CD4-positive, alpha-beta T cell treated with Interleukin-6 at 100 ng/mL for 8 hours (primary cell): ENCODE measurements around the gene GRB7.
A peak's percentile ranks its signal among the peaks of the same experiment; 100 is the strongest.

ENCODE experiments used
- DNase-seq: peaks from one replicate; pipeline ENCODE4 v3.0.0-alpha.2; 2020; ENCODE audit warnings: mixed read lengths, low spot score

GRB7 gene

DNA sequence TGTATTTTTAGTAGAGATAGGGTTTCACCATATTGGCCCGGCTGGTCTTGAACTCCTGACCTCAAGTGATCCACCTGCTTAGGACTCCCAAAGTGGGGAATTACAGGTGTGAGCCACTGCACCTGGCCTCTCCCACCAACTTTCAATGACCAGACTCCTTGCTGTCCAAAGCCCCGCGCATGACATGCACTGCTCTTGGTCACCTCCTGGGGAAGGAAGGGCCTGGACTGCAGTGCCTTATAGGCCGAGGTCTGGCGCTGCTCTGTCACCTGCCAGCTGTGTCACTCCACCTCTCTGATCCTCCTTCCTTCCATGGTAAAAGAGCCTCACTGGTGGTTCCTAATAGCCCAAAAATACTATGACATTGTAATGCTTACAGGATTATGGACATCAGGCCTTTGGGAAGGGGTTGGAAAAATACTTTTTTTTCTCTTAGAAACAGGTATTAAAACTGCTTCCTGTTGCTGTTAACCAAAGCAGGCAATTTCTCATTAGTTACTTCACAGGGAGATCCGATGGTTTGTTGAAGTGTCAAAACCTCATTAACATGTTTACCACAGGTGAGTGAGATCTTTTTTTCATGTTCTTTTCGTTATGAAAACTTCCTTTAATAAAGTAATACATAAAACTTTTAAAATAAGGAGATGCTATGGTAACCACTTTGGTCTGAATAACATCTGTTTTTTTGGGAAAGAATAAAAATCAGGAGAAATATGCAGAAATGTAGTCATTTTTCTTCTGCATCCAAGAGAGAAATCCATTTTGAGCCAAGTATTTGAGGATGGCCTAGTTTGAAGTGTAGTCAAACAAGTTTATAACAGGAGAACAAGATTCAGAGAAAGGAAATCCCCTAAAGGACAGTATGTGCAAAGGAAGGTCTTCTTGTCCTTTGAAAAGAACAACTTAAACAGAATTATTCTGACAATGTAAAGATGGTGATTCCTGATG is 35.5 kb downstream of the GRB7 start:
- DNase-seq, result peak; percentile 36

DNA sequence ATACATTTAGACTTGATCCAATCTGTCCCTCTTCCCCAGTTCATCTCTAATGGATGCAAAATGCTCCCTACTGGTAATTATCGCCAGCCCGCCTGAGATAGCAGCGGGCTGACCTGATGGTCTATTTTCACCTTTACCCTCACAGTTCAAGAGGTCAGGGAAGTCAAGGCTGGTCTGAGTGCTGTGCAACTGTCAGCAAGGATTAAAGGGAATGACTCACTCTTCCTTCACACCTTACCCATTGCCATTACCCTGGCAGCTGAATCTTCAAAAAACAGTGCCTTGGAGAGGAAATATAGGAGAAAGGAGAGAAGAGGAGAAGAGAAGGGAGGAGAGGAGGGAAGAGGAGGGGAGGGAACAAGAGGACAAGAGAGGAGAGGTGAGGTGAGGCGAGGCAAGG is 36.3 kb downstream of the GRB7 start:
- DNase-seq, result no peak

DNA sequence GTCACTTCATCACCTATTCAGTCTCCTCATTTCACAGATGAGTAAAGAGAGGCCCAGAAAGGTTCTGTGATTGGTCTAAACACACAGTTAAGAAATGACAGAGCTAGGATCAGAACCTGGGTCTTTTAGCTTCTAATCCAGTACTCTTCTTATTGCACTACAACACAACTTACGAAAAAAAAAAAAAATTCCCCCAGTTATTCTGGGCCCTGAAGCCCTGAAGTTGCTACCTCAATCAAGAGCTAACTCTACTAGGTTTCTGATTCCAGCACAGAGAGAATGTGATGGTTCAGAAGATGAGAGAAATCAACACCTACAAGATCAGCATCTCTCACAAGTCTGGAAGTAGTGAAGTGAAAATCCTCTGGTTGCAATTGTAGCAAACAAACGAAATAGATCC is 37.3 kb downstream of the GRB7 start:
- DNase-seq, result no peak

DNA sequence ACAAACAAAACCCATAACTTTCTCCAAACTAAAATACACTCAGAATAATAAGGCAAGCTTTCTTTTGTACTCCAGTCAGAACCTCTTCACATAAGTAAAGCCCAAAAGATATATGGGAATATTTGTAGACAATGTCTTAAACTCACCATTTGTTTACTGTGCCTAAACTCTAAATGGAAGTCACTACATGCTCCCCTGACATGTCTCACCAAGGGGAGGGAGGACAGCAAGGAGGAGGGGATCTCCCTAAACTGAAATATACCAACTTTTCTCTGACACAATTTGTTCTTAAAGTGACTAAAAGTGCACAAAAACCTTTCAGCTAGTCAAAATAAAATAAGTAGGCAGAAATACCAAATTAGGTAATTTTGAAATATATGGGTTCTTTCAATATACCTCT is 38.5 kb downstream of the GRB7 start:
- peak; percentile 41 for DNase-seq

DNA sequence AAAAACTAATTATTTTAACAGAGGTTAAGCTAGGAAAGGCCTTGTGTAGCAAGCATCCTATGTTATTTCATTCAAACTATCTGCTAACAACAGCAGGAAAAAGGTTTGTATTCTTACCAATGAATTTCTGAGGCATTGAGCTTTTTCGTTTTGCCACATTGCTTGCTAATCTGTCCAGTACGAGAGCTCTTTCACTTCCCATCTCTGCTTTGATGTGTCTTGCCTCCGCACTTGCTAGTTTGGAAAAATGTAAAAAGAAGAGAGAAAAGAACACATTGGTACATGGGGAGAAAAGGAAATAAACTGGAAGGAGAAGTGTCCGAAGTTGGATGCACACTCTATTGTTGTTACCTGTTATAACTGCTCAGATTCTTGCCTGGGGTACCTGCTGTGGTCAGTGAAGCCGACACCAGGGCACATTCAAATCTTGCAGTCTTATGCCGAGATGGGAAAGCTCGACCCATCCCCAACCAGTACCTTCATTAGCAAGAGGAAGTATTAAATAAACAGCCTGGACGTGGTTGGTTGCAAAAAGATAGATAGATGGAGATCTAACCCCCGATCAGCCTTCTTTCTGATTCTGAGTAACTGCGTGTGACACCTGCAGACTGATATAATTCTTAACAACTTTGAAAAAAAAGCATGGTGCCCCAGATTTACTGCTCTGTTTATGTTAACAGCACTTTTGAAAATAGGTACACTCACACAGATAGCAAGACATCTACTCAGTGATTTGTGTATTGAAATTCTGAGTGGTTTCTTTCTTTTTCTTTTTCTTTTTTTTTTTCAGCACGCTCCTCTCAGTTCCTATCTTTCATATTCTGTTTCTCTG is 40.0 kb downstream of the GRB7 start:
- peak; percentile 56 for DNase-seq

DNA sequence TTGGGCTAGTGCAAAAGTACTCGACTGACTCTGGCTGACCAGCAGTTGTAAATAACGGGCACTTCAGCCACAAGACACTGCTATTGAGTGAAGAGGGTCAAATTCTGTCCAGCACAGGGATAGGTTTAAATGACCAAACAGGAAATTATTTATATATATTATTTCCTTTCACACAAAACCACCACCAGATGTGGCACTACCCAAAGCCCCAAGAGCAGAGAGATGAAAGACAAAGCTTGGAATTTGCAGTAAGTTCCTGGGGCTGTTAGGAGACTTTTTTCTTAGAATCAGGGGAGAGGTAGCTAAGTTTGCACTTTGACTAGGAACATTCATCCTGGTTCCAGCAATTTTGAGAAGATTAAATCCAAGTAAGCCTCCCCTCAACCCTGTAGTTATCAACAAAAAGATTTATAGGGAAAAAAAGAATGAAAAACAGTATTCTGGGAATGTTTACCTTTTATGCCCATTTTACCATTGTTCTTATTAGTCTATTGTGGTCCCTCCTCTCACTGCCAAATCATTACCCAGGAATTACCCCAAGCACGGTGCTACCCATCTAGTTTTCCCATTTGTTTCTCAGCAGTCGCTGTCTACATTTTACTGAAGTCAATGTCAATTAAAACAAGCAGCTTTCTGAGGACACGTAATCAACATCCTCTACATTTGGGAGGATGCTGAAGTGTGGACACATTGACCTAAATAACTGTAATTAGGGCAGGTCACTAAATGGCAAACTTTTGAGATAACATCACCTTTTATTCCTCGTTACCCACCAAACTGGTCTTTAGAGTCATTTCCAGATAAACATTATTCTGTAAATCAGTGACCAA is 43.5 kb downstream of the GRB7 start:
- DNase-seq, result no peak

DNA sequence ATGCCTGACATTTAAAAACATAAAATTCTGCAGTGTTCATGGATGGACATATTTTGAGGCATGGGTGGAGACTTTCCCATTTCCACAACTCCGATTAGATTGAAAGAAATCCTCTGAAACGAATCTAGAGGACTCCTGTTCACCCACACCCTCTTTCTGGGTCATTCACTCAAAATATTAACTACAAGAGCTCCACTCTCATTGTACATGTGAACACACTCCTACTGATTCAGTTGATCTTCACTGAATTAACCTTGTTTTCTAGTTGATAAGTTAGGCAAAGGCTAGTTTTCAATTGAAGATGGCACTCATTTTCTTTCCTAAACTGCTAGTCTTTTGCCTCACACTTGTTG is 44.1 kb downstream of the GRB7 start:
- no peak for DNase-seq

DNA sequence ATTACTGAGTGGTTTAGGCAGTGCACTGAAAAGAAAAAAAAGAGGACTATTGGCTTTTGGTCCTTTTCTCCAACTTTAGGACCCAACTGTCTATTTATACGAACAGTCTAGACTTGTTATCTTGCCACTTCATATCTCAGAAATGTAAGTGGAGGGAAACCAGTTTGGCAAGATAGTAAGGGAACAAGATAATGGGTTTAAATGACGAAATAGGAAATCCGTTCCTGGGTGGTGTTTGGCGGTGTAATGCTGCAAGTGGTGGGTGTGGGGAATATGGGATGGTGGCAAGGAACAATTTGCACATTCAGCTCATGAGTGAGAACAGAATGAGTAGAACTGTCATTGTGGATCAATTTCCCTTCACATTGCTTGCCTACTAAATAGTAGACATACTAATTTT is 44.7 kb downstream of the GRB7 start:
- DNase-seq, result no peak

DNA sequence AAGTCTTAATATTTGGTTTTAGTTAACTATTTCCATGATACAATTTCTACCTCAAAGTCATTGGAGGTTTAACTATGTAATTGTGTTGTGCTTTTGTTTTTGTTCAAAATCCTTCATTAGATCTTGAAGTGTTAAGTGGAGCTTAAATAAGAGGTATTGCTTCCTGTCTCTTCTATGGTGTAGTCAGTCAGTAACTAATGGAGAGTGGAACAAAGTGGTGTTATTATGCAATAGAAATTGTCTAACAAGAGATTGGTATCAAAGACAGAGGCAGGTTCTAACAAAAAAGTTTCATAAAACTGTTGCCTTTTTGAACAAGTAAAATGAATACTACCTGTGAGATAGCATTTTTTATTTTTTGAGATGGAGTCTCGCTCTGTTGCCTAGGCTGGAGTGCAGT is 45.2 kb downstream of the GRB7 start:
- DNase-seq, result no peak

DNA sequence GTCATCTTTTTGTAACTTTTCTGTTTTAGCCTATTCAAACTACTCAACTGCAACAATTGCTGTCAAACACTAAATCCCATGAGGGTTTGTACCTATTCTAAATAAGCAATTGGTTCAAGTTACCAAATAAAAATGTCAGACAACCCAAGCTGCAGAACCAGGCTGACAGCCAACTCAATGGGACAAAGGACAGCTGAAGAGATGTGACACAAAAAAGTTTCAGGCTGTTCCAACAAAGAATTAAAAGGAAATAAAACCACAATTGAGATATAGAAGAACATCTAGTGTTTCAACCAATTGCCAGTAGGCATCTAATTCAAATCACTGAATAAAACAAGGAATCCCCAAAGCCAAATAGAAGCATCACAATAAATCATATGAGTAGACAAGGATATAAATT is 49.3 kb downstream of the GRB7 start:
- no peak for DNase-seq

DNA sequence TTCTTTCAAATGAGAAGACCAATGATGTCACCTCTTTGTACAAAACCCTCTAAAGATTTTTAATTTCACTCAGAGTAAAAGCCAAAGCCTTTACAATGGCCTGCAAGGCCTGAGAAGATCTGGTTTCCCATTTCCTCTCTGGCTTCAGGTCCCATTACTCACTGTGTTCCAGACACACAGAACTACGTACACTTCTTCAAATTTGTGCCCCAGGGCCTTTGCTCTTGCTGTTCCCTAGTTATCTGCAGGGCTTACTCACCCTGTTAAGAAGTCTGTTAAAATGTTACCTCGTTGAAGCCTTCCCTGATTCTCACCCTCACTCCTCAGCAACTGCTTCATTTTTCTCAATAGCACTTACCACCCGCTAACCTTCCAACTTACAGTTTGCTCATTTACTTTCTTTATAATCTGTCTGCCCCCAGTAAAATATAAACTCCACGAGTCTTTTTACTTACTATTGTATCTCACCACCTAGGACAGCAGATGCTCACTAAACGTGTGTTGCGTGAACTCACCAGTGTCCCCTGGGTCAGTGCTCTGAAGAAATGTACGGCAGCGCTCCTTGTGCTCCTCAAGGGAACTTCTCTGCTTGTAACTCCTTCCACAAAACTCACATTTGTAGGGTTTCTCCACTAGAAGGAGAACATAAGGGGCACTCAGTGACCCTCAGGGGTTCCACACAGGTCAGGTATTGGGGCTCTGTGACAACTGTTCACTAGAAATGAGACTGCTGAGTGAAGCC is 50.2 kb downstream of the GRB7 start:
- no peak for DNase-seq

DNA sequence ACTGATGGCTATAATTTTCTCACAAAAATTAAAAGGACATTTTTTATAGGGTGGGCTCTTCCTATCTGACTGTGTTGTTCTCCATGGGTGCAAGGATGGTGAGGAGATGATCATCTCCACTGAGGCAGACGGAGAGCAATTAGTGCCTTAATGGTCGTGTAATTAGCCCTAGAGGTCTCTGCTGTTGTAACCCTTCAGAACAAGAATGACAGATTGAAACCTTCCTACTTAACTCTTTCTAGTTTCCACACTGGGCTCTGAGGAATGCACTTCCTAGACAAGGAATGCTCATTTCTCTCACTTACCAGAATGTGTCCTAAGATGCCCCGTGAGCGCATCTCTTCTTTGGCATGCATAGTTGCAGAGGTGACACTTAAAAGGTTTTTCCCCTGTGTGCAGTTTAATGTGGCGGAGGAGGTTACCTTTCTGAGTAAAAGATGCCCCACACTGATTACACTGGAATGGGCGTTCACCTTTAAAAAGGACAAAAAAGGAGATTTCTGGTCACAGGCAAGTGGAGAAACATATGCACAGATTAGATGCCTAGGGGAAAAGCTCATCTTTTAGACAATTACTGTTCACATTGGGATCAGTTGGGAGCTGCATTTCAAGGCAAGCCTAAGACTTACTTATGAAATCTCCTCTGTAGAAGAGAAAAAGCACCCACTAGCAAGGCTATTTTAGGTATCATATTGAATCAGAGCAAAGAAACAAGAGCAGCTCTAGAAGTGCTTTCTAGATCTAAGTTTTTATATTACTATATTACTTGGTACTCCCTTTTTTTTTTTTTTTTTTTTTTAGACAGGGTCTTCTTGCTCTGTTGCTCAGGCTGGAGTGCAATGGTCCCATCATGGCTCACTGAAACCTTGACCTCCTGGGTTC is 53.6 kb downstream of the GRB7 start:
- DNase-seq, result peak; percentile 60

DNA sequence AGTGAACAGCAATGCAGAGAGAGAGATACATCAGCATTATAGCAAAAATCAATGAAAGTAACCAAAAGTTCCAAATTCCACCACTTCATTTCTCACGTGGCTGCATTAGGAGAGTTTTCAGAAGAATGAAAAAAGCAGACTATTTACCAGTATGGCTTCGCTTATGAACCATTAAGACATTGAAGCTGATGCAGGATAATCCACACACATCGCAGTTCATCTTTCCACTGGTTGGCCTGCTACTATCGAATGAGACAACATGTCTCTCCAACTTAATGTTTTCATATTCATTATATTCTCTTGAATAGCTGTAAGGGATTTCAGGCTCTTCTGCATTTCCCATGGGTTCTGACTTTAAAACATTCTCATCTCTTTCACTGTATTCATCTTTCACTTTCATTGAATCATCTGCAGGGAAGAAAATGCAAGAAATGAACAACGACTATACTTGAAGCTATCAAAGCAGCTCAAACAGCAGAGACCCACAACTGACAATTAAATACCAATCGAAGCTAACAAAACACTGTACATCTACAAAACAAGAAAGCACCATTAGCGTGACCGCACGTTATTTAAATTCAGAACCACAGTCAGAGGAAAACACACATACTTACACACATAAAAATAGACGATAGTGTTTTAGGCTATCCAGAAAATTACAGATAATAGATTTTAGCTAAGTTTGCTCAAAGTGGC is 54.9 kb downstream of the GRB7 start:
- no peak for DNase-seq

DNA sequence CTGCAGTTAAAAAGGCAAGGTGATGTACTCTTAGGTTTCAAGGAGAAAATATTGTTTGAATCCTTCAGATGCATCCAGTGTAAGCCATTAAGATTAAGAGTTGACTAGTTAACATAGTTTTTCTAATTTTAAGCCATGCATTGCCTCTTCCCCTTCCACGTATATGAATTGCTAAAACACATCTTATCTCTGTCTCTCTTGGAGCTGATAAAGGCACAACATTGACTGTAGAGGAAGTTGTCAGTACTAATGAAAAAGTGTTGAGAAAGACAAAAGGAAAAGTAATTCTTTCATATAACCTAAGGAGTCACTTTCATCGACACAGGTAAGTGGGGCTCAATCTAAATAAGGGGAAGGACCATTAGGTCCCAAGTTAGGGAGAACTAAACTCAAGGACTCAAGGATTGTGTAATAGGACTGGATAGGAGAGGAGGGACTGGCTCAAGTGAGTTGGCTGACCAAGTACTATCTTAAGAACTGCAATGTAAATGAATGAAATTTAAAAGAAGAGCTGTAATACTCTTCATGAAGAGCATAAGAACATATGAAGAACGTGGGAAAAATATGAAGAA is 55.6 kb downstream of the GRB7 start:
- DNase-seq, result no peak

DNA sequence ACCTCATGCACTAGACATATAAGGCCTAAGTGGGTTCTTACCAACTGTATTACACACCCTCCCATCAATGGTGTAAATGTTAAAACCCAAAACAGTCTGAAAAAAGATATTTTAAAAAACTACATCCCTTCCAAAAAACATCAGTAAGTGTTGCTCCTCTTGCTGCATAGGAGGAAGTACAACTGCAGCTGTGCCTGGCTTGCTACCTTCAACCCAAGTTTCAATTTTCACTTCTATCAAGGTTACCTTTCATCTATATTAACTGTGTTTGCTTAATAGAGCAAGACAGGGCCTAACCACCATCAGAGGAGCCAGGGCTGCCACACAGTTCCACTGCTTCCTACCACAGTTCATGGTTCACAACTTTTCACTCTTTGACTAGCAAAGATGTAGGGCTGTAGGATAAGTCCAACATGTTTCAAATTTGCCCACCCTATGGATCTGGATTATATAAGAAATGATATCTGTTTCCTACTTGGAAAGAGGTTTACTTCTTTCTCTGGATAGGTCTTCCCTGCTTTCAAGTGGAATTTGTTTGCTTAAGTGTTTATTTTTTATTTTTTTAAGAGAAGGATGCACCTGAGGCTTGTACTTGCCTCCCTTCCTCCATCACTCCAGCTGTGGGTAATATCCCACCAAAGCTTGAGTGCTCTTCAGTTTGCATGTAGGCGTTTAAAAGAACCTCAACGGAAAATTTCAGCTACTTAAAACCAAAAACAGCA is 56.7 kb downstream of the GRB7 start:
- peak; percentile 62 for DNase-seq
